Measurements from ENCODE around the gene ANGEL2.

DNA sequence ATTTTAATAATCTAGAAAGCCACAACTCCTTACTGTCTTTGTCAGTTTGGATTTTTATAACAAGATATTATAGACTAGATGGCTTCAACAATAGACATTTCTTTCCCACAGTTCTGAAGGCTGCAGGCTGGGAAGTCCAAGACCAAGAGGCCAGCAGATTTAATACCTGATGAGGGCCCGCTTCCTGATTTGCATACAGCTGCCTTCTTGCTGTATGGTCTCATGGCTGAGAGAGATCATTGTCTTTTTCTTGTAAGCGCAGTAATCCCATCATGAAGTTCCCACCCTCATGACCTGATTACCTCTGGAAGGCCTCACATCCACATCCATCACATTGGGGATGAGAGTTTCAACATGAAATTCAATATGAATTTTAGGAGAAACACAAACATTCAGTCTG lies 45.2 kb upstream of the ANGEL2 start:
- TF ChIP-seq EZH2phosphoT487 (IDR thresholded peaks at IDR 0.05; ENCODE audit: low read depth), result no peak
- TF ChIP-seq, protein P1, sequence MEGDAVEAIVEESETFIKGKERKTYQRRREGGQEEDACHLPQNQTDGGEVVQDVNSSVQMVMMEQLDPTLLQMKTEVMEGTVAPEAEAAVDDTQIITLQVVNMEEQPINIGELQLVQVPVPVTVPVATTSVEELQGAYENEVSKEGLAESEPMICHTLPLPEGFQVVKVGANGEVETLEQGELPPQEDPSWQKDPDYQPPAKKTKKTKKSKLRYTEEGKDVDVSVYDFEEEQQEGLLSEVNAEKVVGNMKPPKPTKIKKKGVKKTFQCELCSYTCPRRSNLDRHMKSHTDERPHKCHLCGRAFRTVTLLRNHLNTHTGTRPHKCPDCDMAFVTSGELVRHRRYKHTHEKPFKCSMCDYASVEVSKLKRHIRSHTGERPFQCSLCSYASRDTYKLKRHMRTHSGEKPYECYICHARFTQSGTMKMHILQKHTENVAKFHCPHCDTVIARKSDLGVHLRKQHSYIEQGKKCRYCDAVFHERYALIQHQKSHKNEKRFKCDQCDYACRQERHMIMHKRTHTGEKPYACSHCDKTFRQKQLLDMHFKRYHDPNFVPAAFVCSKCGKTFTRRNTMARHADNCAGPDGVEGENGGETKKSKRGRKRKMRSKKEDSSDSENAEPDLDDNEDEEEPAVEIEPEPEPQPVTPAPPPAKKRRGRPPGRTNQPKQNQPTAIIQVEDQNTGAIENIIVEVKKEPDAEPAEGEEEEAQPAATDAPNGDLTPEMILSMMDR (IDR thresholded peaks at IDR 0.05; ENCODE audit: low read depth, low read length), result no peak

All from OCI-LY3 (cell line).